WTC11 (cell line): ENCODE measurements around the gene NECTIN1.

ENCODE experiments used
- CTCF ChIP-seq: fragments of 200-600 bp; IDR thresholded peaks from 2 replicates; pipeline ENCODE4 v1.8.0; 2022; ENCODE audit warnings: antibody characterized with exemption
- MXD4 ChIP-seq: fragments of 250-450 bp; sonication (Bioruptor Pico); IDR thresholded peaks from 2 replicates; pipeline ENCODE4 v1.8.0; 2021; ENCODE audit warnings: mild to moderate bottlenecking, moderate library complexity, borderline replicate concordance
- TP53 ChIP-seq: sonication (generic); formaldehyde crosslinking; IDR thresholded peaks from 2 replicates; pipeline ENCODE4 v1.8.1; 2023; ENCODE audit warnings: mild to moderate bottlenecking, missing genetic modification reagents
- ZNF416 ChIP-seq: fragments of 250-450 bp; sonication (Bioruptor Pico); IDR thresholded peaks from 2 replicates; pipeline ENCODE4 v1.9.0; 2021; ENCODE audit warnings: mild to moderate bottlenecking, inconsistent platforms
- TF ChIP-seq, protein P1 (sequence below): sonication (generic); formaldehyde crosslinking; IDR thresholded peaks from 2 replicates; pipeline ENCODE4 v1.8.1; 2023; ENCODE audit warnings: mild to moderate bottlenecking, missing genetic modification reagents, moderate library complexity
- TF ChIP-seq, protein P2 (sequence below): sonication (generic); formaldehyde crosslinking; conservative IDR thresholded peaks from 2 replicates; pipeline ENCODE4 v1.8.1; 2023; ENCODE audit warnings: mild to moderate bottlenecking, low read depth, missing genetic modification reagents, moderate library complexity

DNA sequence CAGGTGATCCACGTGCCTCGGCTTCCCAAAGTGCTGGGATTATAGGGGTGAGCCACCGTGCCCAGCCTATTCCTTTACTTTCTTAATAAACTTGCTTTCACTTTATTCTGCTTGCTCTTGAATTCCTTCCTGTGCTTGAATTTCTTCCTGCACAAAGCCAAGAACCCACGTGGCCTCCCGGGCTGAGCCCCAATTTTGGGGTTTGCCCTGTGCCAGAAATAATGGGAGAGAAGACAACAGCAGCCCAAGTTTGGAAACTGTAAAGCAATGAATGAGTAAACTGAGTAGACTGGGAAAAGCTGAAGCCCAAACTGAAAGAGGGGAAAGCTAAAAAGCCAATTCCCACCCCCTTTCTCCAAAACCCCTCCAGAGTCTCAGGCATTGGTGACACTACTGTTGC is 136.4 kb downstream of the NECTIN1 start:
- TF ChIP-seq, protein P1, sequence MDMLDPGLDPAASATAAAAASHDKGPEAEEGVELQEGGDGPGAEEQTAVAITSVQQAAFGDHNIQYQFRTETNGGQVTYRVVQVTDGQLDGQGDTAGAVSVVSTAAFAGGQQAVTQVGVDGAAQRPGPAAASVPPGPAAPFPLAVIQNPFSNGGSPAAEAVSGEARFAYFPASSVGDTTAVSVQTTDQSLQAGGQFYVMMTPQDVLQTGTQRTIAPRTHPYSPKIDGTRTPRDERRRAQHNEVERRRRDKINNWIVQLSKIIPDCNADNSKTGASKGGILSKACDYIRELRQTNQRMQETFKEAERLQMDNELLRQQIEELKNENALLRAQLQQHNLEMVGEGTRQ (CRISPR knock-in tag): no peak
- TF ChIP-seq CTCF (no peak), TP53 (no peak), MXD4 (CRISPR knock-in tag) (no peak), ZNF416 (CRISPR knock-in tag) (no peak)
- TF ChIP-seq, protein P2, sequence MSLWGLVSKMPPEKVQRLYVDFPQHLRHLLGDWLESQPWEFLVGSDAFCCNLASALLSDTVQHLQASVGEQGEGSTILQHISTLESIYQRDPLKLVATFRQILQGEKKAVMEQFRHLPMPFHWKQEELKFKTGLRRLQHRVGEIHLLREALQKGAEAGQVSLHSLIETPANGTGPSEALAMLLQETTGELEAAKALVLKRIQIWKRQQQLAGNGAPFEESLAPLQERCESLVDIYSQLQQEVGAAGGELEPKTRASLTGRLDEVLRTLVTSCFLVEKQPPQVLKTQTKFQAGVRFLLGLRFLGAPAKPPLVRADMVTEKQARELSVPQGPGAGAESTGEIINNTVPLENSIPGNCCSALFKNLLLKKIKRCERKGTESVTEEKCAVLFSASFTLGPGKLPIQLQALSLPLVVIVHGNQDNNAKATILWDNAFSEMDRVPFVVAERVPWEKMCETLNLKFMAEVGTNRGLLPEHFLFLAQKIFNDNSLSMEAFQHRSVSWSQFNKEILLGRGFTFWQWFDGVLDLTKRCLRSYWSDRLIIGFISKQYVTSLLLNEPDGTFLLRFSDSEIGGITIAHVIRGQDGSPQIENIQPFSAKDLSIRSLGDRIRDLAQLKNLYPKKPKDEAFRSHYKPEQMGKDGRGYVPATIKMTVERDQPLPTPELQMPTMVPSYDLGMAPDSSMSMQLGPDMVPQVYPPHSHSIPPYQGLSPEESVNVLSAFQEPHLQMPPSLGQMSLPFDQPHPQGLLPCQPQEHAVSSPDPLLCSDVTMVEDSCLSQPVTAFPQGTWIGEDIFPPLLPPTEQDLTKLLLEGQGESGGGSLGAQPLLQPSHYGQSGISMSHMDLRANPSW (CRISPR knock-in tag): no peak
